GM06990 (cell line): Measurements from ENCODE around the gene KRT34.
"Not testable (repeated sequence)": the region's sequence is repeated elsewhere in the genome, so short reads cannot be mapped to it uniquely, and the experiment has no call there.

Experiments
- DNase-seq: peaks from one replicate; pipeline ENCODE4 v3.0.0-alpha.2; 2011; ENCODE audit not compliant: insufficient read length; ENCODE audit errors: extremely low read depth
- H3K27me3 ChIP-seq: replicated peaks from 2 replicates; pipeline ENCODE4 v1.6.0; 2011; ENCODE audit warnings: low read length; ENCODE audit not compliant: control insufficient read depth, insufficient read depth
- H3K36me3 ChIP-seq: 2 replicates; pipeline ENCODE4 v1.5.1; 2011; ENCODE audit warnings: low read length; ENCODE audit not compliant: control insufficient read depth, insufficient read depth
- H3K4me3 ChIP-seq: replicated peaks from 2 replicates; pipeline ENCODE4 v1.5.1; 2011; ENCODE audit warnings: low read depth, mild to moderate bottlenecking, control low read depth, low read length
- CTCF ChIP-seq: IDR thresholded peaks from 2 replicates; pipeline ENCODE4 v1.5.1; 2011; ENCODE audit warnings: low read length, control low read depth, mild to moderate bottlenecking, inconsistent platforms; ENCODE audit not compliant: insufficient read depth, poor library complexity, severe bottlenecking

The KRT34 gene

DNA sequence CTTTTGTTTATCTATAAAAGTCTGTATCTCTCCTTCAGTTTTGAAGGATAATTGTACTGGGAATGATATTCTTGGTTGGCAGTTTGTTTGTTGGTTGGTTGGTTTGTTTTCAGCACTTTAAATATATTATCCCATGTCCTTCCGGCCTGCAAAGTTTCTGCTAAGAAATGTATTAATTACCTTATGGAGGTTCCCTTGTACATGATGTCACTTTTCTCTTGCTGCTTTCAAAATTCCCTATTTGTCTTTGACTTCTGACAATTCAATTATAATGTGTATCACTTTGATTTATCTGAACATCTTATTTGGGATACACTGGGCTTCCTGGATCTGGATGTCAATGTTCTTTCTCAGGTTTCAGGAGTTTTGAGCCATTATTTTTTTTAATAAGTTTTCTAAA is 4.1 kb upstream of the KRT34 start:
- H3K4me3 ChIP-seq: no peak overlapping the region
- TF ChIP-seq CTCF: no peak
- no peaks in the 10 kb centered on the region for H3K36me3 ChIP-seq
- no peaks in the 10 kb centered on the region for H3K27me3 ChIP-seq
- DNase-seq: no peak

DNA sequence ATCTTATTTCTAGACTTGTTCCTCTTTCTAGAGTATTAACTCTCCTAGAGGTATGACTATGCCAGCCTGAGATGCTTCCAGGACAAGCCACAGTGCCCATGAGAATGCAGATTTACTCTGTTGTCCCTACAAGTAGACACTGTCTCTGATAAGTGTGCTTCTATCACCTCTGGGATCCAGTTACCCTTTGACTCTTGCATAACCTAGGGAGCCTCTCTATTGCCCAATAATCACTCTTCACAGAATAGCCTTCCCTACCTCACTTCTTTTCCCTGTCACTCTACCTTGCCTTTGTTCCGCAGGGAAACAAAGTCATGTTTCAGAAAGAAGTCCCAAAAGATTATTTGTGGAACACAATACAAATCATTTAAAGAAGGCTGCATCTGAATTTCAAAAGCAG is 1.6 kb upstream of the KRT34 start:
- Histone ChIP-seq H3K36me3 (no peaks in the 10 kb centered on the region), H3K27me3 (no peaks in the 10 kb centered on the region), H3K4me3 (no peak overlapping the region)
- DNase-seq: no peak
- no peak for TF ChIP-seq CTCF

DNA sequence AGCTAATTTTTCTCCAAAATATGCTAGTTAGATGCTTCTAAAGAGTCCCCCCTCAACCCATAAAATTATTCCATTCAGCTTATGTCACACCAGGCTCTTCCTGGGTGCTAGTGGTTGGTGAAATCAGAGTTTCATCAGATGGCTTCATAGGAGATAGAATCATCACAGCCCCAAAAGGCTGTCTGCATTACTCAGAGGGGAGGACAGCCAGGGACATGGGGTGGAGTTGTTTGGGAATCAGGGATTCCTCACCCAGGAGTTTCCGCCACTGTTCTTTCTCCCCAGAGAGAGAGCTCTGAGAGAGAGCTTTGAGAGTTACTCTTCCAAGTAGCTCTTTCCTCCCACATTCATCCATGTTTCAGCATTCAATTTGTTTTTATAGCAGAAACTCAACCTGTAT is 288 bp upstream of the KRT34 start:
- no peak for DNase-seq
- TF ChIP-seq CTCF: no peak
- Histone ChIP-seq H3K27me3 (no peaks in the 10 kb centered on the region), H3K4me3 (no peak overlapping the region), H3K36me3 (no peaks in the 10 kb centered on the region)

- not testable (repeated sequence) for H3K4me3 ChIP-seq, H3K36me3 ChIP-seq, H3K27me3 ChIP-seq, DNase-seq
Observed at GRCh38 chr17:41380091-41380490, 2.0 kb downstream of the KRT34 start.

DNA sequence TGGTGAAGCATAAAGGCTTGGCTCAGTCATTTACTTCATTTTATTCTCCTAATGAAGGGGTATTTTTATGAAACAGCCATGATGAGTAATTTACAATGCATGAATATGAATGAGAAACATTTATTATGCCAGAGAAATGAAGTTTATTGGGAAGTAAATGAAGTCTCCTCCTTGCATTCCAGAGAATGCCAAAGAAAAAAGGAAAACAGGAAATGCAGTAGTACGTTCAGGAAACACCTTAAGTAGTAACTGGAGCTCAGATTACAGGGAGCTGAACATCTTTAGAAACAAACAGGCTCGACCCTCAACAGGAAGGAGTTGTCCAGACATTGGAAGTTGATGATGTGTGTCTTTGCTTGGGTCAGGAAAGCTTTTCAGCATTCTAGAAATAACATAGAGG is 4.6 kb downstream of the KRT34 start:
- no peaks in the 10 kb centered on the region for H3K36me3 ChIP-seq
- no peaks in the 10 kb centered on the region for H3K27me3 ChIP-seq
- DNase-seq: no peak
- no peak for TF ChIP-seq CTCF
- no peak overlapping the region for H3K4me3 ChIP-seq

GRCh38 chr17:41369713-41370112 is 12.4 kb downstream of the KRT34 start, which contains the start of gene KRT33B:
Gene KRT33B (minus strand): TSS chr17:41369813. CDS start chr17:41369750, 63 bp downstream.
- TF ChIP-seq CTCF: no peak
- Histone ChIP-seq H3K4me3 (no peak within 1 kb of the TSS), H3K27me3 (no peaks in the 10 kb centered on the region), H3K36me3 (no peaks in the 10 kb centered on the region)
- no peak for DNase-seq
